NOMO-1 (cell line): ENCODE results near the gene KCND2.
"Not testable (repeated sequence)": the region's sequence is repeated elsewhere in the genome, so short reads cannot be mapped to it uniquely, and the experiment has no call there.

Experiments used
- DNase-seq, 2 experiments: peaks; one replicate each; lab custom pipeline; 2025; ENCODE audit not compliant: unreplicated experiment in 2 of 2; lab: John Stamatoyannopoulos, UW

The KCND2 gene

GRCh38 chr7:120680985-120681384 lies 408.0 kb downstream of the KCND2 start:
- DNase-seq = no peak

GRCh38 chr7:120684463-120684862 lies 411.5 kb downstream of the KCND2 start:
- no peak for DNase-seq

GRCh38 chr7:120691915-120692314 lies 418.9 kb downstream of the KCND2 start:
- DNase-seq = no peak

GRCh38 chr7:120695848-120696247 lies 422.9 kb downstream of the KCND2 start:
- DNase-seq = no peak

- DNase-seq = no peak
Observed at GRCh38 chr7:120700796-120701195, 427.8 kb downstream of the KCND2 start.

GRCh38 chr7:120702408-120702807 lies 429.4 kb downstream of the KCND2 start:
- DNase-seq = not testable (repeated sequence)

- no peak for DNase-seq
Observed at GRCh38 chr7:120703585-120704240, 430.7 kb downstream of the KCND2 start.

GRCh38 chr7:120709252-120709971 lies 436.4 kb downstream of the KCND2 start:
- DNase-seq = no peak

GRCh38 chr7:120709972-120710320 lies 437.0 kb downstream of the KCND2 start:
- DNase-seq = no peak

GRCh38 chr7:120714945-120715344 lies 442.0 kb downstream of the KCND2 start:
- no peak for DNase-seq

- DNase-seq = no peak
Observed at GRCh38 chr7:120716307-120716706, 443.3 kb downstream of the KCND2 start.

GRCh38 chr7:120717166-120717565 lies 444.2 kb downstream of the KCND2 start:
- DNase-seq = no peak

- no peak for DNase-seq
Observed at GRCh38 chr7:120718361-120718760, 445.4 kb downstream of the KCND2 start.

GRCh38 chr7:120720317-120720716 lies 447.3 kb downstream of the KCND2 start:
- DNase-seq = no peak

- DNase-seq = no peak
Observed at GRCh38 chr7:120723465-120724385, 450.8 kb downstream of the KCND2 start.

GRCh38 chr7:120724448-120724847 lies 451.5 kb downstream of the KCND2 start:
- DNase-seq = no peak

GRCh38 chr7:120724955-120725354 lies 452.0 kb downstream of the KCND2 start:
- DNase-seq = no peak

GRCh38 chr7:120725376-120726039 lies 452.5 kb downstream of the KCND2 start:
- no peak for DNase-seq

GRCh38 chr7:120729245-120729644 lies 456.3 kb downstream of the KCND2 start:
- no peak for DNase-seq

- DNase-seq = no peak
Observed at GRCh38 chr7:120731271-120731670, 458.3 kb downstream of the KCND2 start.

- no peak for DNase-seq
Observed at GRCh38 chr7:120732256-120732655, 459.3 kb downstream of the KCND2 start.
